KMS-11 (cell line): ENCODE data around the gene KRT82.

Experiments
- H2AFZ ChIP-seq: fragments of 200-600 bp; sonication (generic); 2 replicates; pipeline ENCODE4 v1.6.1; 2016; ENCODE audit warnings: antibody characterized with exemption, mixed run types, low read depth
- H3K27ac ChIP-seq: fragments of 200-600 bp; sonication (generic); 2 replicates; pipeline ENCODE4 v1.6.1; 2016; ENCODE audit warnings: mild to moderate bottlenecking, mixed run types
- H3K27me3 ChIP-seq: fragments of 200-600 bp; sonication (generic); 2 replicates; pipeline ENCODE4 v1.6.1; 2017; ENCODE audit warnings: mild to moderate bottlenecking, low read depth, mixed run types, moderate library complexity; ENCODE audit not compliant: insufficient read depth
- H3K36me3 ChIP-seq: fragments of 200-600 bp; sonication (generic); 2 replicates; pipeline ENCODE4 v1.6.1; 2017; ENCODE audit warnings: mild to moderate bottlenecking, mixed run types; ENCODE audit not compliant: insufficient read depth
- H3K4me1 ChIP-seq: fragments of 200-600 bp; sonication (generic); 2 replicates; pipeline ENCODE4 v1.6.1; 2016; ENCODE audit warnings: mild to moderate bottlenecking, low read depth, mixed run types; ENCODE audit not compliant: poor library complexity, severe bottlenecking
- H3K4me2 ChIP-seq: fragments of 200-600 bp; sonication (generic); 2 replicates; pipeline ENCODE4 v1.7.0; 2016; ENCODE audit warnings: mild to moderate bottlenecking, mixed run types
- H3K4me3 ChIP-seq: fragments of 200-600 bp; sonication (generic); IDR thresholded peaks from 2 replicates; pipeline ENCODE4 v1.6.1; 2017; ENCODE audit warnings: low read depth, low read length, mixed read lengths; ENCODE audit not compliant: insufficient read depth
- H3K79me2 ChIP-seq: fragments of 200-600 bp; sonication (generic); 2 replicates; pipeline ENCODE4 v1.6.1; 2016; ENCODE audit warnings: low read depth, mixed run types; ENCODE audit not compliant: insufficient read depth
- H3K9ac ChIP-seq: fragments of 200-600 bp; sonication (generic); 2 replicates; pipeline ENCODE4 v1.6.1; 2016; ENCODE audit warnings: mild to moderate bottlenecking, mixed run types
- H4K20me1 ChIP-seq: fragments of 200-600 bp; sonication (generic); 2 replicates; pipeline ENCODE4 v1.6.1; 2016; ENCODE audit warnings: mild to moderate bottlenecking, mixed run types; ENCODE audit not compliant: insufficient read depth
- CTCF ChIP-seq: fragments of 200-600 bp; sonication (generic); conservative IDR thresholded peaks from 2 replicates; pipeline ENCODE4 v1.6.1; 2017; ENCODE audit warnings: low read depth, mild to moderate bottlenecking, antibody characterized with exemption, low read length, moderate library complexity, mixed read lengths

KRT82 gene

GRCh38 chr12:52444647-52445595 lies 38.8 kb upstream of the KRT82 start:
- H3K4me1 ChIP-seq, result no peaks in the 10 kb centered on the region
- no peak overlapping the region for H3K9ac ChIP-seq

GRCh38 chr12:52443966-52444365 lies 37.8 kb upstream of the KRT82 start:
- no peak overlapping the region for H3K27ac ChIP-seq
- no peak overlapping the region for H3K4me3 ChIP-seq
- H4K20me1 ChIP-seq, result no peaks in the 10 kb centered on the region
- no peaks in the 10 kb centered on the region for H3K36me3 ChIP-seq
- H2AFZ ChIP-seq, result no peak overlapping the region
- peaks cover 21% of the 10 kb centered on the region; the same call in 1 of the 2 replicates for H3K27me3 ChIP-seq
- H3K4me1 ChIP-seq, result no peaks in the 10 kb centered on the region
- no peaks in the 10 kb centered on the region for H3K79me2 ChIP-seq
- H3K4me2 ChIP-seq, result no peak overlapping the region
- no peak overlapping the region for H3K9ac ChIP-seq
- TF ChIP-seq CTCF, result no peak

More at GRCh38 chr12:52444647-52445595, 38.8 kb upstream of the KRT82 start:
- H3K4me3 ChIP-seq, result no peak overlapping the region
- no peak overlapping the region for H3K27ac ChIP-seq
- no peak overlapping the region for H3K4me2 ChIP-seq
- no peaks in the 10 kb centered on the region for H3K36me3 ChIP-seq
- no peak overlapping the region for H2AFZ ChIP-seq
- no peaks in the 10 kb centered on the region for H3K79me2 ChIP-seq
- no peaks in the 10 kb centered on the region for H4K20me1 ChIP-seq
- peaks cover 23% of the 10 kb centered on the region; the same call in 1 of the 2 replicates for H3K27me3 ChIP-seq
- TF ChIP-seq CTCF, result no peak

- Histone ChIP-seq H3K4me3 (no peak overlapping the region), H2AFZ (no peak overlapping the region), H3K4me1 (no peaks in the 10 kb centered on the region), H3K27ac (no peak overlapping the region), H3K9ac (no peak overlapping the region), H3K36me3 (no peaks in the 10 kb centered on the region), H3K27me3 (peaks cover 21% of the 10 kb centered on the region; the same call in 1 of the 2 replicates), H3K79me2 (no peaks in the 10 kb centered on the region), H3K4me2 (no peak overlapping the region), H4K20me1 (no peaks in the 10 kb centered on the region)
- TF ChIP-seq CTCF, result no peak
Measured at GRCh38 chr12:52442600-52443061, 36.5 kb upstream of the KRT82 start.

GRCh38 chr12:52441320-52441911 lies 35.3 kb upstream of the KRT82 start:
- Histone ChIP-seq H3K79me2 (no peaks in the 10 kb centered on the region), H4K20me1 (no peaks in the 10 kb centered on the region), H3K4me3 (no peak overlapping the region), H3K27me3 (peaks cover 28% of the 10 kb centered on the region; the same call in 1 of the 2 replicates), H2AFZ (no peak overlapping the region), H3K27ac (no peak overlapping the region), H3K4me1 (no peaks in the 10 kb centered on the region), H3K36me3 (no peaks in the 10 kb centered on the region), H3K9ac (no peak overlapping the region), H3K4me2 (no peak overlapping the region)
- TF ChIP-seq CTCF, result no peak
